Measurements from ENCODE around the gene ZNF615. TPM values are rescaled to one million over a fixed set of nuclear protein-coding genes. Genes with fewer than 3 reads are reported as not detected.
"Not testable (repeated sequence)": the region's sequence is repeated elsewhere in the genome, so short reads cannot be mapped to it uniquely, and the experiment has no call there.

The ZNF615 gene
- 27.1 TPM for total RNA-seq

- DNase-seq = peak; percentile 91
These were observed at the start of gene ZNF615 for GRCh38 chr19:52007806-52008557. ZNF615 (minus strand) TSS chr19:52008211; CDS start chr19:52003711, 4,500 bp downstream.

- DNase-seq = not testable (repeated sequence)
These were observed 48.5 kb upstream of the ZNF615 start for GRCh38 chr19:52056480-52056879.

- not testable (repeated sequence) for DNase-seq
These were observed 43.7 kb upstream of the ZNF615 start for GRCh38 chr19:52051736-52052135.

- peak; percentile 83 for DNase-seq
These were observed 40.8 kb upstream of the ZNF615 start, which contains the start of gene ZNF432 for GRCh38 chr19:52048555-52049501. ZNF432 (minus strand) TSS chr19:52048838; CDS start chr19:52046868, 1,970 bp downstream.

GRCh38 chr19:52039169-52039568, 31.2 kb upstream of the ZNF615 start:
- DNase-seq = no peak

GRCh38 chr19:52034051-52034728, 26.2 kb upstream of the ZNF615 start:
- no peak for DNase-seq

- DNase-seq = no peak
These were observed 20.7 kb upstream of the ZNF615 start for GRCh38 chr19:52028780-52029123.

GRCh38 chr19:52028027-52028779, 20.2 kb upstream of the ZNF615 start, which contains the start of gene ZNF614:
ZNF614 (minus strand) TSS chr19:52028379; CDS start chr19:52025745, 2,634 bp downstream.
- DNase-seq = peak; percentile 91

- DNase-seq = not testable (repeated sequence)
These were observed 18.4 kb upstream of the ZNF615 start for GRCh38 chr19:52026255-52026990.

- not testable (repeated sequence) for DNase-seq
These were observed 16.5 kb upstream of the ZNF615 start for GRCh38 chr19:52024478-52024877.

- DNase-seq = no peak
These were observed 14.2 kb upstream of the ZNF615 start for GRCh38 chr19:52022193-52022592.

GRCh38 chr19:52020506-52020905, 12.5 kb upstream of the ZNF615 start:
- DNase-seq = no peak

GRCh38 chr19:52010674-52011073, 2.7 kb upstream of the ZNF615 start:
- DNase-seq = no peak

GRCh38 chr19:52007451-52007805, 583 bp downstream of the ZNF615 start:
- DNase-seq = peak; percentile 29

GRCh38 chr19:51994048-51994644, 13.9 kb downstream of the ZNF615 start:
- no peak for DNase-seq

GRCh38 chr19:51993422-51993821, 14.6 kb downstream of the ZNF615 start:
- no peak for DNase-seq

GRCh38 chr19:51986309-51987291, 21.4 kb downstream of the ZNF615 start, which contains the start of gene ZNF350:
ZNF350 (minus strand) TSS chr19:51986840; CDS start chr19:51974360, 12,480 bp downstream.
- DNase-seq = peak; percentile 87

GRCh38 chr19:51983361-51983760, 24.6 kb downstream of the ZNF615 start:
- no peak for DNase-seq

GRCh38 chr19:51980926-51981325, 27.1 kb downstream of the ZNF615 start:
- DNase-seq = not testable (repeated sequence)

Measured in occipital lobe (tissue), 2 donors.